Measurements from ENCODE around the gene NUBP2.

GRCh38 chr16:1778200-1779179, 4.3 kb upstream of the NUBP2 start:
- TF ChIP-seq CTCF (IDR thresholded peaks at IDR 0.05), result no peak
- TF ChIP-seq POLR2A (IDR thresholded peaks at IDR 0.05), result no peak
